NCI-H748 (cell line): Measurements from ENCODE around the gene IL36G.

Experiments
- DNase-seq: peaks from one replicate; lab custom pipeline; 2025; ENCODE audit not compliant: unreplicated experiment; lab: John Stamatoyannopoulos, UW

The IL36G gene

DNA sequence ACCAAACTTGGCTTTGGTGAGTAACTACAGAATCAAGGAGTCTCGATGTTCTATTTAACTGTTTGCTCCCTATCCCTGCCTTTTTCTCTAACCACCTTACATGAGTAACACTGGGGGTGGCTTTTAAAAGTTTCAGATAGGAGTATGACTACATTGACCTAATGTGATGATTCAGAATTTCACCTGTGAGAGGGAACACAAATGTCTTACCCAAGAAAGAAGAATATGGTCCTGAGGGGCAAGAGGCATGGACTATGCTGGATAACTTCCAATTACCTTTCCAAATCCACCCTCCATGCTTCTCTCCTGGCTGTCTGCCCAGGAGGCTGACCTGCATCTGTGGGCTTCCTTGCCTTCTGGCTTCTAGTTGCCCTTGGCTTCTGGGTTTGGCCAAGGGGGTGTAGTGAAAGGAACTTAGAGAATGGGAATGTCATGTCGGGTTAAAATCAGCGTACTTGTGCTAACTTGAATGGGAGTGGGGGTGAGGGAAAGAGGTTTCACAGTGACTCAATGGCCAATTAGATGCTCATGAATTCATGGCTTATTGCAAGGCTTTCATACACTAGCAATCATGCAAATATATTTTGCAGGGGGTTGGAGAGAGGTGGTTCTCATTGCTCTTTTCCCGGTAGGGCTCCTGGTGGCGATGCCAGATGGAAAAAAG is 5.3 kb upstream of the IL36G start:
- DNase-seq = no peak

GRCh38 chr2:112973156-112973555 is 4.7 kb upstream of the IL36G start:
- no peak for DNase-seq

DNA sequence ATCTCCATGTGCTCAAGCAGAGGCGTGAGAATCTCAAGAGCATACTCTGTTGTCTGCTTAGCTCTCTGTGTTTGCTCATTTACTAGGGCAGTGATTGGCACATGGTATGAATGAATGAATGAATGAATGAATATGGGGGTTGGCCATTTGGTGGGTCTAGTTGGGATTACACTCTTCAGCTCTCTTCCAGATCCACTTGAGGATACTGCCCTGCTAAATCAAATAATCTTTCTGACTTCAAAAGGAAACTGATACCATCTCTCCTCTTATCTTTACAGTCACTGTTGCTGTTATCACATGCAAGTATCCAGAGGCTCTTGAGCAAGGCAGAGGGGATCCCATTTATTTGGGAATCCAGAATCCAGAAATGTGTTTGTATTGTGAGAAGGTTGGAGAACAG is 1.9 kb downstream of the IL36G start:
- DNase-seq = no peak

DNA sequence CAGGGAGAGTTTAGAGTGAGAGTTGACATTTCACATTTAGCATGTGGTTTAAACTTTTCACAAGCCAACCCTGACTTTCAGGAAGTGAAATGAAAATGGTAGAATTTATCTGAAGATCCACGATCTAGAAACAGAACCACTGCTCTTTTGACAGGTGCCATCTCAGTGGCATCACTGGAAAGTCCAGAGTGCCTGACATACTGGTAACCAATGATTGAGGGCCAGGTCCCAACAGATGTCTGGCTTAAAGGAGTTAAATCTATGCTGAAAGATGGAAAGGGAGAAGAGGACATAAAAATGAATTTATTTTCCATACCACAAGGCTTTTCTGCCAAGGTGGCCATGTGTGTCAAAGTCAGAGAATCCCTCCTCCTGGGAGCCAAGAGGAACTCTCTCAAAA is 2.7 kb downstream of the IL36G start:
- DNase-seq = no peak

- DNase-seq = no peak
These were observed 7.3 kb downstream of the IL36G start for GRCh38 chr2:112985090-112985489.

- no peak for DNase-seq
These were observed 11.8 kb downstream of the IL36G start for GRCh38 chr2:112989611-112990010.

DNA sequence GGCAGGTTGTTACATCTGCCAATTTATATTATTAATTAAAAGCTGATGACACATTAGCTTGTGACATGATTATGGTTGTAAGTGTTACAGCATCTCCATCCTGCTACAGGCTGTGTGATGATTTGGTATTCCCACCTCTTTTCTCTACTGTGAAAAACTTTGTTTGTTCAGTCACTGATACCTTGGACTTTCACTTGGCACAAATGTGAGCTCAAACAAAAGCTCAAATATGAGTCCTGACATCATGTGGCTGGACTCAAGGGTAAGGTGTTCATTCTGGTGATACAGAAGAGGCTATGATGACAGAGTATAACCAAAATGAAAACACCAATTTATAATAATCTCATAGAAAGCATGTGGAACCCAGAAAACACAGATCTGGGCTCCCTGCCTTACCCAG is 16.0 kb downstream of the IL36G start:
- no peak for DNase-seq

GRCh38 chr2:112994648-112995047 is 16.8 kb downstream of the IL36G start:
- no peak for DNase-seq

- no peak for DNase-seq
These were observed 17.6 kb downstream of the IL36G start for GRCh38 chr2:112995346-112995920.

- DNase-seq = no peak
These were observed 18.8 kb downstream of the IL36G start for GRCh38 chr2:112996635-112997034.

GRCh38 chr2:112997151-112997550 is 19.3 kb downstream of the IL36G start:
- no peak for DNase-seq

GRCh38 chr2:113000436-113000835 is 22.6 kb downstream of the IL36G start:
- no peak for DNase-seq

DNA sequence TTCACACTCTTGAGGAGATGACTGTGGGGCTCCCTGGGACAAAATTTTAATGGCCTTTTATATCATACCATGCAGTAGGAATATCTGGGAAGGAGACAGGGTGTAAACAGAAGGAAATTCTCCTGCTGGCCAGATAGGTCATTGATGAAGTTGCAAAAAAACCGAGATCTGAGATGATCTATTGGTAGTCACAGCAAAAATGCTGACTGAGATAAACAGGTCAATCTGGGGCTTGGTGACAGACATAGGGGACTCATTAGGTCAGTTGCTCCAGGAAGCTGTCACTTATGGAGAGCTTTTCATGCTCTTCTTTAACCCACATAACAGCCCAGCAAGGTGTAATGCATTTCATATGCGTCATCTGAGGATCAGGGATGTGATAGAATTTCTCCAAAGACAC is 24.9 kb downstream of the IL36G start:
- no peak for DNase-seq

DNA sequence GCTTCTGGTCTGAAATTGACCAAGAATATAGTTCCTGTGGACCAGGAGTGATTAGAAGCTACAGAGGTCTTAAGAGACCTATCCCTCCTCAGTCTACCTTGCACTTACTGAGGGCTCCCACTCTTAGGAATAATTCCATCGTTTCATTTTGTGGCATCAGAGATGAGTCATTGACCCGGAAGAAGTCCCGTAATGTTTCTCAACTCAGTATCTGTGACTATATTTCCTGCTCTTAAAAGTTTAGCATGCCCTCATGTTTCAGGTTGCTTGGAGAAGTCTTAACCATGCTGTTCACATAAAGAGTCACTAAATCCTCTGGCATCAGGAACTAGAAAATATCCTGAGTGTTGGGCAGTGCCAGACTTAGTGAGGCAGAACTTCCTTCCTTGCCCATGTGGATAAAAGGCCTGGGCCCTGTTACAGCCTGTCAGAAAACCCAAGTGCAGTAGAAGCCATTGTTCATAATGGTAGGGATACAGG is 27.3 kb downstream of the IL36G start, which contains the start of gene IL36A:
Gene IL36A, plus strand, starts transcription at position 430 of the 480 bp plus-strand sequence. CDS start 413 bp downstream, outside the sequence.
- no peak for DNase-seq

- DNase-seq = no peak
These were observed 29.4 kb downstream of the IL36G start for GRCh38 chr2:113007250-113007649.

GRCh38 chr2:113009622-113010021 is 31.8 kb downstream of the IL36G start:
- DNase-seq = no peak

GRCh38 chr2:113010088-113010487 is 32.3 kb downstream of the IL36G start:
- DNase-seq = no peak

DNA sequence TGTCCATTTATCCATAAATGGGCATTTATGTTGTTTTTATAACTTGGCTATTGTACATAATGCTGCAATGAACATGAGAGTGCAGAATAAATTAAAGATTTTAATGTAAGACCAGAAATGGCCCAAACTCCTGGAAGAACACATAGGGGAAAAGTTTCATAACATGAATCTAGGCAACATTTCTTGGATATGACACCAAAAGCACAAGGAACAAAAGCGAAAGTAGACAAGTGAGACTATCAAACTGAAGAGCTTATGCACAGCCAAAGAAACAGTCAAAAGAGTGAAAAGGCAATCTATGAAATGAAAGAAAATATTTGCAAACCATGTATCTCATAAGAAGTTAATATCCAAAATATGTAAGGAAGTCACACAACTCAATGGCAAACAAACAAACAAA is 33.3 kb downstream of the IL36G start:
- no peak for DNase-seq

DNA sequence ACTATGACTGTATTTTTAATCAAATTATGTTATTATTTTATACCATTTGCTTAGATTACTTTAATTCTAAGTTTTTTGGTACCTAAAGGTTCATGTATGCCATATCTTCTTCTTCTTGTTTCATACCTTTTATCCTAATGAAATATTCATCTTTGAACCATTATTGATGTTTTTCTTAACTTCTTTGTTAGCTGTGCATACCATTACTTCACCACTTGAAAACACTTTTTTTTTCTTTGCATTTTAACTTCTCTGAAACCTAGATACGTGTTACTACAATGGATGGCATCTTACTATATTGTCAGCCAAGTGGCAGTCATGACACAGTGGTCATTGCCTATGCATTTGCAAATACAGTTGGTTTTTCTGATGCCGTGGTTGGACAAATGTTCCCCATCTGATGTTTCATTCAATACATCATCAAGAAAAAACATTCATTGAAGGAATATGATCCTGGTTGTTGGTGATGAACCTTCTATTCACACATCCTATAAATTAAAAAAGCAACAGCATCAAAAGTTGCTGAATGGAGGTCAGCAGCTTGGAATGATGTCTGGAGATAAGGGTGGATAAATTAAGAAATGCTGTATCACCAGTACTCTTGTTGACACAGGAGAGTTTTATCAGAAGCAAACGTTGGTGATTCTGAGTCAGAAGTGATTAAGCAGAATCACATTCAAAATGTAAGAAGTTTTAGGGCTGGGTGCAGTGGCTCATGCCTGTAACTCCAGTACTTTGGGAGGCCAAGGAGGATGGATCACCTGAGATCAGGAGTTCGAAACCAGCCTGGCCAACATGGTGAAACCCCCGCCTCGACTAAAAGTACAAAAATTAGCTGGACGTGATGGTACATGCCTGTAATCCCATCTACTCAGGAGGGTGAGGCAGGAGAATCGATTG is 34.9 kb downstream of the IL36G start:
- no peak for DNase-seq

GRCh38 chr2:113013336-113013661 is 35.5 kb downstream of the IL36G start:
- DNase-seq = no peak

DNA sequence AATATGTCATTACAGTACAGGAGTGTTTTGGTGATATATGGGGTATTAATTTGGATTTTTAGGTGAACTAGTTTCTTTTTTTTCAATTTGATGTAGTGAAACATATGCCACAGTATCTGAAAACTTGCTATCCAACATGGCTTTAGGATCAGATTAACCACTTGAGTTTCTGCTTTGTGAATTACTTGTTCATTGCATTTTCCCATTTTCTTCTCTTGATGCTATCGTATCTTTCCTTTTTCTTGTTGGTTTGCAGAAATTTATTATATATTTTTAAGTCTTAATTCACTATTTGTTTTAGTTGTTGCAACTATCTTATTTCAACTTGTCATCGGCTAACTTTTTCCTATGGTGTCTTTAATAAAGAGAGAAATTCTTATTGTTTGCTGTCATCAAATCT is 36.3 kb downstream of the IL36G start:
- no peak for DNase-seq

DNA sequence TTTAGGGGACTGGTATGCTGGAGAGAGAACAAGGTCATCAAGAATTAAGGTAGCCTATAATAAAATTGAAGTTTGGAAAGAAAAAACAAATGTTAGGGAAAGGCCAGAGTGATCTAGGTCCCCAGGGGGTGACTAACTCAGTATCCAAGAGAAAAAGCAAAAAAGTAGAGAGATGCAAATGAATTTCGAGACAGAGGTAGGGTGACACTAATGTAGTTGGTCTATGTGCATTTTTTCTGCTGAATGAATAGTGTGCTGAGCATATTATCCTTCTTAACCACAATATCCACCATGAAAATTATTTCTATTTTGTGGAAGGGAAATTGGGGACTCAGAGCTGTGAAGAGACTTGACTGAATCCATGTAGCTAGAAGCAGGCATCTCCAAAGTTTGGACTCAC is 37.2 kb downstream of the IL36G start:
- no peak for DNase-seq
